MG63 (cell line): ENCODE measurements around the gene ACOT7. TPM values are rescaled to one million over a fixed set of nuclear protein-coding genes. Genes with fewer than 3 reads are reported as not detected.
A peak's percentile ranks its signal among the peaks of the same experiment; 100 is the strongest.

Experiments
- DNase-seq: peaks from one replicate; pipeline ENCODE4 v3.0.0-alpha.2; 2020
- H3K27me3 ChIP-seq: fragments of 250-450 bp; sonication (Bioruptor Pico); 2 replicates; pipeline ENCODE4 v1.5.1; 2020; ENCODE audit warnings: mild to moderate bottlenecking, moderate library complexity
- H3K36me3 ChIP-seq: fragments of 250-450 bp; sonication (Bioruptor Pico); 2 replicates; pipeline ENCODE4 v1.5.1; 2020; ENCODE audit warnings: mild to moderate bottlenecking, moderate library complexity
- H3K4me3 ChIP-seq: fragments of 250-450 bp; sonication (Bioruptor Pico); 2 replicates; pipeline ENCODE4 v1.5.1; 2020; ENCODE audit warnings: mild to moderate bottlenecking, moderate library complexity
- H3K9me3 ChIP-seq: fragments of 250-450 bp; sonication (Bioruptor Pico); 2 replicates; pipeline ENCODE4 v1.5.1; 2020; ENCODE audit warnings: mild to moderate bottlenecking, moderate library complexity
- total RNA-seq: library from RNA; depleted of rRNA; stranded (reverse); fragments of >200 nt; shearing (Covaris generic); gene quantifications from 2 replicates; pipeline ENCODE4 v1.2.3, GENCODE V29; 2014; ENCODE audit warnings: low replicate concordance

Gene ACOT7
- total RNA-seq, 1 experiment from 2014 or later: 91.4 TPM

- no peak for DNase-seq
- no peaks in the 10 kb centered on the region for H3K36me3 ChIP-seq
- peaks cover 9% of the 10 kb centered on the region for H3K27me3 ChIP-seq
- H3K9me3 ChIP-seq: no peaks in the 10 kb centered on the region
- H3K4me3 ChIP-seq: no peak overlapping the region
These were observed 143.6 kb downstream of the ACOT7 start for GRCh38 chr1:6249739-6250689.

GRCh38 chr1:6248932-6249738, 144.4 kb downstream of the ACOT7 start:
- Histone ChIP-seq H3K4me3 (no peak overlapping the region), H3K9me3 (no peaks in the 10 kb centered on the region), H3K27me3 (peaks cover 9% of the 10 kb centered on the region), H3K36me3 (no peaks in the 10 kb centered on the region)
- DNase-seq: no peak

- H3K36me3 ChIP-seq: no peaks in the 10 kb centered on the region
- H3K9me3 ChIP-seq: no peaks in the 10 kb centered on the region
- peaks cover 9% of the 10 kb centered on the region for H3K27me3 ChIP-seq
- DNase-seq: no peak
- no peak overlapping the region for H3K4me3 ChIP-seq
These were observed 145.3 kb downstream of the ACOT7 start for GRCh38 chr1:6248161-6248776.

- Histone ChIP-seq H3K27me3 (peaks cover 12% of the 10 kb centered on the region), H3K36me3 (no peaks in the 10 kb centered on the region), H3K4me3 (no peak overlapping the region), H3K9me3 (no peaks in the 10 kb centered on the region)
- DNase-seq: no peak
These were observed 145.9 kb downstream of the ACOT7 start for GRCh38 chr1:6247651-6248050.

GRCh38 chr1:6246497-6247467, 146.8 kb downstream of the ACOT7 start:
- peak; percentile 67 for DNase-seq
- no peaks in the 10 kb centered on the region for H3K36me3 ChIP-seq
- H3K4me3 ChIP-seq: no peak overlapping the region
- H3K27me3 ChIP-seq: peaks cover 16% of the 10 kb centered on the region
- H3K9me3 ChIP-seq: no peaks in the 10 kb centered on the region

GRCh38 chr1:6245869-6246496, 147.6 kb downstream of the ACOT7 start:
- DNase-seq: no peak

GRCh38 chr1:6245086-6245868, 148.3 kb downstream of the ACOT7 start:
- Histone ChIP-seq H3K27me3 (peaks cover 17% of the 10 kb centered on the region), H3K4me3 (peak overlapping the region; percentile 6; the same call in 1 of the 2 replicates)
- peak; percentile 84 for DNase-seq

More at GRCh38 chr1:6245869-6246496, 147.6 kb downstream of the ACOT7 start:
- Histone ChIP-seq H3K36me3 (no peaks in the 10 kb centered on the region), H3K9me3 (no peaks in the 10 kb centered on the region), H3K4me3 (peak overlapping the region; percentile 10; the same call in 1 of the 2 replicates), H3K27me3 (peaks cover 17% of the 10 kb centered on the region)

GRCh38 chr1:6244401-6245049, 149.0 kb downstream of the ACOT7 start:
- no peak for DNase-seq
- Histone ChIP-seq H3K27me3 (peaks cover 17% of the 10 kb centered on the region), H3K9me3 (no peaks in the 10 kb centered on the region), H3K36me3 (no peaks in the 10 kb centered on the region), H3K4me3 (no peak overlapping the region)

More at GRCh38 chr1:6245086-6245868, 148.3 kb downstream of the ACOT7 start:
- Histone ChIP-seq H3K9me3 (no peaks in the 10 kb centered on the region), H3K36me3 (no peaks in the 10 kb centered on the region)

- H3K36me3 ChIP-seq: no peaks in the 10 kb centered on the region
- H3K9me3 ChIP-seq: no peaks in the 10 kb centered on the region
- H3K4me3 ChIP-seq: no peak within 1 kb of the TSS
- peaks cover 17% of the 10 kb centered on the region for H3K27me3 ChIP-seq
- DNase-seq: no peak
These were observed 149.6 kb downstream of the ACOT7 start, which contains the start of gene HES3 for GRCh38 chr1:6243993-6244392. Gene HES3 (plus strand): TSS chr1:6244179. CDS start chr1:6244366, 187 bp downstream.

GRCh38 chr1:6243053-6243834, 150.3 kb downstream of the ACOT7 start:
- Histone ChIP-seq H3K36me3 (no peaks in the 10 kb centered on the region), H3K27me3 (peaks cover 17% of the 10 kb centered on the region), H3K9me3 (no peaks in the 10 kb centered on the region), H3K4me3 (no peak overlapping the region)
- no peak for DNase-seq

GRCh38 chr1:6241887-6242740, 151.5 kb downstream of the ACOT7 start:
- no peak for DNase-seq
- H3K4me3 ChIP-seq: no peak overlapping the region
- peaks cover 17% of the 10 kb centered on the region for H3K27me3 ChIP-seq

GRCh38 chr1:6241107-6241886, 152.3 kb downstream of the ACOT7 start:
- H3K4me3 ChIP-seq: no peak overlapping the region
- H3K36me3 ChIP-seq: no peaks in the 10 kb centered on the region
- DNase-seq: no peak
- H3K9me3 ChIP-seq: no peaks in the 10 kb centered on the region
- H3K27me3 ChIP-seq: peaks cover 16% of the 10 kb centered on the region

More at GRCh38 chr1:6241887-6242740, 151.5 kb downstream of the ACOT7 start:
- H3K9me3 ChIP-seq: no peaks in the 10 kb centered on the region
- no peaks in the 10 kb centered on the region for H3K36me3 ChIP-seq
